Esophagus squamous epithelium (tissue), 5 donors: ENCODE data around the gene MYL9. TPM values are rescaled to one million over a fixed set of nuclear protein-coding genes. Genes with fewer than 3 reads are reported as not detected.

Source experiments
- DNase-seq: peaks from one replicate; lab custom pipeline; 2025; lab: John Stamatoyannopoulos, UW
- H3K27ac ChIP-seq, 4 donors: fragments of 200-600 bp; sonication (generic); one replicate each; pipeline ENCODE4 v1.5.1; 2016 to 2019; ENCODE audit warnings: mild to moderate bottlenecking in 1 of 4
- H3K27me3 ChIP-seq, 4 donors: fragments of 200-600 bp; sonication (generic); 1 replicate in 3 of 4; 2 replicates in 1 of 4; pipeline versions ENCODE4 v1.5.1 to v1.6.0; 2017 to 2021; ENCODE audit warnings: antibody characterized with exemption in 1 of 4
- H3K36me3 ChIP-seq, 3 donors: fragments of 200-600 bp; sonication (generic); one replicate each; pipeline ENCODE4 v1.5.1; 2016 to 2019
- H3K4me1 ChIP-seq, 3 donors: fragments of 200-600 bp; sonication (generic); one replicate each; pipeline ENCODE4 v1.5.1; 2017 to 2019
- H3K4me3 ChIP-seq, 4 donors: fragments of 200-600 bp; sonication (generic); 1 replicate in 3 of 4; 2 replicates in 1 of 4; pipeline ENCODE4 v1.5.1; 2016 to 2019; ENCODE audit warnings: mild to moderate bottlenecking in 2 of 4, moderate library complexity in 1 of 4
- H3K9me3 ChIP-seq, 3 donors: fragments of 200-600 bp; sonication (generic); one replicate each; pipeline ENCODE4 v1.5.1; 2016 to 2019
- CTCF ChIP-seq, 6 experiments: fragments of 450-650 bp in 4 of 6; fragments of 200-600 bp in 2 of 6; sonication (generic) in 2 of 6; IDR thresholded peaks; one replicate each; pipeline ENCODE4 v1.5.1; 2016 to 2019; ENCODE audit warnings: antibody characterized with exemption in 6 of 6, mild to moderate bottlenecking in 4 of 6, moderate library complexity in 4 of 6
- POLR2A ChIP-seq, 4 donors: fragments of 450-650 bp; IDR thresholded peaks; one replicate each; pipeline ENCODE4 v1.6.1; 2017; ENCODE audit warnings: antibody characterized with exemption in 4 of 4, mild to moderate bottlenecking in 4 of 4, moderate library complexity in 3 of 4
- WGBS, 2 donors: methylation state at CpG; one replicate each; pipeline ENCODE4 v1.1.5; 2018; 5-methylcytosine and 5-hydroxymethylcytosine counted together
- intact Hi-C: fragments of 100-400 bp; cut with DNase I; formaldehyde crosslinking; loops from one replicate; pipeline ENCODE4 v1.15.0; 2022
- total RNA-seq, 4 donors: library from RNA; depleted of rRNA; stranded (reverse); fragments of >200 nt; gene quantifications; one replicate each; pipeline ENCODE4 v1.1.0, GENCODE V29; 2016
- donor health status: DM: yes; HTN: yes; CAD: no.

Gene MYL9
- total RNA-seq = 100 to 1,000 TPM in 1 of 4 donors, 10 to 100 TPM in 3; 10.7 to 313 (median 60.7) TPM

GRCh38 chr20:36541227-36541767 lies at the start of gene MYL9:
Gene MYL9, plus strand, starts transcription at chr20:36541519. Its CDS starts 3,366 bp downstream, at chr20:36544885.
- intact Hi-C loops = loop anchor here (10.0 kb wide), 1 partner anchor 76 kb away; no protein-coding TSS in a partner anchor
- Histone ChIP-seq H3K36me3 (peaks cover 0 to 10% (median 0%) of the 10 kb centered on the region in 3 donors), H3K9me3 (no peaks in the 10 kb centered on the region), H3K27ac (peak within 1 kb of the TSS; percentile 77 to 94 (median 91)), H3K4me1 (peaks cover 11 to 63% (median 25%) of the 10 kb centered on the region in 3 donors), H3K4me3 (peak within 1 kb of the TSS; percentile 56 to 72 (median 68)), H3K27me3 (peaks cover 0 to 18% (median 0%) of the 10 kb centered on the region in 4 donors)
- TF ChIP-seq CTCF (IDR thresholded peaks at IDR 0.05) (no peak), POLR2A (IDR thresholded peaks at IDR 0.05) (peak in 2 of 4 donors; percentile 29 to 65)
- 6% methylated on average over 6 of the region's 41 CpGs; no CpG with 5 or more reads in 1 of the 2 donors for WGBS, 2 donors
- no peak for DNase-seq

GRCh38 chr20:36491901-36492617 lies 49.3 kb upstream of the MYL9 start:
- H3K27me3 ChIP-seq = no peaks in the 10 kb centered on the region
- intact Hi-C loops = no loop called here
- peaks cover 30 to 79% (median 34%) of the 10 kb centered on the region in 3 donors for H3K4me1 ChIP-seq
- no peaks in the 10 kb centered on the region for H3K9me3 ChIP-seq
- H3K4me3 ChIP-seq = no peak overlapping the region
- WGBS, 2 donors = 9 to 31% methylated on average over 3 to 8 of the region's 8 CpGs
- no peak for DNase-seq
- peak overlapping the region; percentile 66 to 85 (median 82) for H3K27ac ChIP-seq
- no peak for TF ChIP-seq CTCF (IDR thresholded peaks at IDR 0.05)
- TF ChIP-seq POLR2A (IDR thresholded peaks at IDR 0.05) = no peak
- H3K36me3 ChIP-seq = peaks cover 5 to 13% (median 6%) of the 10 kb centered on the region in 3 donors

- Histone ChIP-seq H3K27me3 (no peaks in the 10 kb centered on the region), H3K4me3 (no peak overlapping the region), H3K36me3 (peaks cover 17 to 25% (median 17%) of the 10 kb centered on the region in 3 donors), H3K4me1 (peaks cover 30 to 67% (median 34%) of the 10 kb centered on the region in 3 donors), H3K9me3 (no peaks in the 10 kb centered on the region), H3K27ac (peak overlapping the region; percentile 66 to 85 (median 82))
- intact Hi-C loops = no loop called here
- no peak for DNase-seq
- TF ChIP-seq CTCF (IDR thresholded peaks at IDR 0.05) = peak in 5 of 6 experiments; percentile 18 to 40 (median 31)
- TF ChIP-seq POLR2A (IDR thresholded peaks at IDR 0.05) = no peak
- WGBS, 2 donors = 54 to 80% methylated on average over 5 to 6 of the region's 10 CpGs
Measured at GRCh38 chr20:36493051-36493800, 48.1 kb upstream of the MYL9 start.

DNA sequence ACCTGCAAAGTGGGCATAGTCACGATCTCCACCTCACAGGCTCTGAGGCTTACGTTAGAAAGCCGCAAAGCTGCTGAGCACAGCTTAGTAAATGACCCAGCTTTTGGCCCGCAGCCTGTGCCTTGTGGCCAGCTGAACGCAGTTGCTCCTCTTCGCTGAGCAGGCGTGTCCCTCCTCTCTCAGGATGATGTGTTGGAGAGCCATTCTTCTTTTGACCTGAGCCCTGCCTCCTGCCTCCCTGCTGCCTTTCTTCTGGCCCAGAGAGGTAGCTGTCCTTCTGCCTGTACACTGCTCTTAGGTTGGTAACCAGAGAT lies 47.6 kb upstream of the MYL9 start:
- no peak for DNase-seq
- Histone ChIP-seq H3K4me1 (peaks cover 30 to 62% (median 34%) of the 10 kb centered on the region in 3 donors), H3K27me3 (no peaks in the 10 kb centered on the region), H3K27ac (peak overlapping the region; percentile 66 to 85 (median 82)), H3K36me3 (peaks cover 20 to 30% (median 22%) of the 10 kb centered on the region in 3 donors), H3K4me3 (no peak overlapping the region), H3K9me3 (no peaks in the 10 kb centered on the region)
- WGBS, 2 donors = 29 to 55% methylated on average over 4 to 7 of the region's 7 CpGs
- TF ChIP-seq POLR2A (IDR thresholded peaks at IDR 0.05) (no peak), CTCF (IDR thresholded peaks at IDR 0.05) (no peak)
- intact Hi-C loops = no loop called here
